Calu3 (cell line): ENCODE measurements around the gene P4HA3. TPM values are rescaled to one million over a fixed set of nuclear protein-coding genes. Genes with fewer than 3 reads are reported as not detected.

Experiments used
- BruUV-seq: library from RNA; stranded (reverse); fragments of 400-500 nt; replicated peaks from 2 replicates; lab custom pipeline; 2021; lab: Mats Ljungman, UMichigan
- CTCF ChIA-PET: fragments of 300-600 bp; sonication (Branson Sonifier 250); formaldehyde crosslinking; loops from one replicate; lab custom pipeline; 2022; ENCODE audit warnings: antibody characterized with exemption; lab: Charles Lee
- DNase-seq: peaks from one replicate; pipeline ENCODE4 v3.0.0; 2022
- H3K27ac Mint-ChIP-seq: one replicate; pipeline ENCODE4 v1.8.0; 2022; ENCODE audit warnings: mixed read lengths; ENCODE audit not compliant: unreplicated experiment
- H3K27me3 Mint-ChIP-seq: one replicate; pipeline ENCODE4 v1.8.0; 2022; ENCODE audit warnings: mixed read lengths; ENCODE audit not compliant: unreplicated experiment
- H3K36me3 Mint-ChIP-seq: one replicate; pipeline ENCODE4 v1.8.0; 2022; ENCODE audit warnings: mild to moderate bottlenecking, moderate library complexity, mixed read lengths; ENCODE audit not compliant: insufficient read depth, unreplicated experiment
- H3K4me1 Mint-ChIP-seq: one replicate; pipeline ENCODE4 v1.8.0; 2022; ENCODE audit warnings: mild to moderate bottlenecking, low read depth, mixed read lengths; ENCODE audit not compliant: unreplicated experiment
- H3K4me3 Mint-ChIP-seq: one replicate; pipeline ENCODE4 v1.8.0; 2022; ENCODE audit warnings: mild to moderate bottlenecking, low read depth, moderate library complexity, mixed read lengths; ENCODE audit not compliant: unreplicated experiment
- H3K9me3 Mint-ChIP-seq: one replicate; pipeline ENCODE4 v1.8.0; 2022; ENCODE audit warnings: low read depth, mixed read lengths; ENCODE audit not compliant: unreplicated experiment
- CTCF ChIP-seq: fragments of 200-600 bp; IDR thresholded peaks from one replicate; pipeline ENCODE4 v1.8.0; 2022; ENCODE audit warnings: antibody characterized with exemption; ENCODE audit not compliant: unreplicated experiment
- intact Hi-C: fragments of 100-400 bp; cut with micrococcal nuclease; formaldehyde crosslinking; loops from one replicate; pipeline ENCODE4 v1.10.0; 2022; ENCODE audit not compliant: unreplicated experiment
- total RNA-seq: library from RNA; stranded (reverse); gene quantifications from 2 replicates; pipeline ENCODE4 v1.2.3, GENCODE V29; 2022

P4HA3 gene
- total RNA-seq, 1 experiment from 2014 or later, result not detected

GRCh38 chr11:74321487-74322188, 10.2 kb upstream of the P4HA3 start:
- peak; percentile 61 for TF ChIP-seq CTCF
- Mint-ChIP-seq H3K9me3 (peaks cover 2% of the 10 kb centered on the region), H3K4me1 (no peaks in the 10 kb centered on the region), H3K4me3 (no peak overlapping the region), H3K27ac (no peak overlapping the region), H3K27me3 (peaks cover 25% of the 10 kb centered on the region), H3K36me3 (no peaks in the 10 kb centered on the region)
- CTCF ChIA-PET, result interaction anchor here (0.6 to 1.2 kb wide), 4 partner anchors 23 to 128 kb away, joined by 3 to 12 read pairs (median 3); no protein-coding TSS in a partner anchor
- peak; percentile 32 for DNase-seq
- intact Hi-C loops, result loop anchor here (2.0 kb wide), 1 partner anchor 65 kb away; no protein-coding TSS in a partner anchor
- no TSS peak for BruUV-seq

GRCh38 chr11:74320538-74320937, 9.1 kb upstream of the P4HA3 start:
- CTCF ChIA-PET, result no interaction called here
- intact Hi-C loops, result loop anchor here (2.0 kb wide), 1 partner anchor 64 kb away; no protein-coding TSS in a partner anchor
- no peak overlapping the region for H3K4me3 Mint-ChIP-seq
- no peak overlapping the region for H3K27ac Mint-ChIP-seq
- DNase-seq, result no peak
- H3K36me3 Mint-ChIP-seq, result no peaks in the 10 kb centered on the region
- no TSS peak for BruUV-seq
- peaks cover 27% of the 10 kb centered on the region for H3K27me3 Mint-ChIP-seq
- peaks cover 2% of the 10 kb centered on the region for H3K9me3 Mint-ChIP-seq
- no peaks in the 10 kb centered on the region for H3K4me1 Mint-ChIP-seq
- no peak for TF ChIP-seq CTCF

DNA sequence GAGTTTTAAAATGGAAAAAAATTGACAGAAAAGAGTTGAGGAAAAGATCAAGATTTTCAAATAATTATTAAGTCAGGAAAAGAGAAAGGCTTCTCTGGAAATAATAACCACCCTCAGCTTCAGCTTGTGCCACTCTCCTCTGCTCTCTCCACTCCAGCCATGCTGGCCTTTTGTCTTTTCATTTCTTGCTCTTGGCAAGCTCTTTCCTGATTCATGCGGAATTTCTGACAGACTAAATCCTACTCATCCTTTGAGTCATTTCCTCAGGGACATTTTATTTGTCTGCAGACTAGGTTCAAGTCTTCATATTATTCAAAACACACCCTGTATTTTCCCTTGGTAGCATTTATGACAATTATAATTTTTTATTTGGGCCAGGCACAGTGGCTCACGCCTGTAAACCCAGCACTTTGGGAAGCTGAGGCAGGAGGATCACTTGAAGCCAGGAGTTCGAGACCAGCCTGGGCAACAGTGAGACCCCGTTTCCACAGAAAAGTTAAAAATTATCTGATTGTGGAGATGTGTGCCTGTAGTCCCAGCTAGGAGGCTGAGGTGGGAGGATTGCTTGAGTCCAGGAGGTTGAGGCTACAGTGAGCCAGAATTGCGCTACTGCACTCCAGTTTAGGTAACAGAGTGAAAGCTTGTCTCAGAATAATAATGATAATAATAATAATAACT, 7.8 kb upstream of the P4HA3 start:
- CTCF ChIA-PET, result interaction anchor here (0.7 kb wide), 1 partner anchor 124 kb away, joined by 8 read pairs; no protein-coding TSS in a partner anchor
- no peak for TF ChIP-seq CTCF
- intact Hi-C loops, result no loop called here
- H3K4me1 Mint-ChIP-seq, result no peaks in the 10 kb centered on the region
- peaks cover 39% of the 10 kb centered on the region for H3K27me3 Mint-ChIP-seq
- no peak overlapping the region for H3K4me3 Mint-ChIP-seq
- no peak overlapping the region for H3K27ac Mint-ChIP-seq
- peaks cover 2% of the 10 kb centered on the region for H3K9me3 Mint-ChIP-seq
- H3K36me3 Mint-ChIP-seq, result no peaks in the 10 kb centered on the region
- BruUV-seq, result no TSS peak
- DNase-seq, result no peak

- intact Hi-C loops, result no loop called here
- Mint-ChIP-seq H3K4me3 (no peak overlapping the region), H3K27ac (no peak overlapping the region), H3K27me3 (peaks cover 42% of the 10 kb centered on the region), H3K4me1 (no peaks in the 10 kb centered on the region), H3K9me3 (peaks cover 2% of the 10 kb centered on the region), H3K36me3 (no peaks in the 10 kb centered on the region)
- DNase-seq, result no peak
- TF ChIP-seq CTCF, result no peak
- CTCF ChIA-PET, result no interaction called here
- no TSS peak for BruUV-seq
Measured at GRCh38 chr11:74318241-74318932, 6.9 kb upstream of the P4HA3 start.
